Upper lobe of left lung (tissue), 4 donors: Measurements from ENCODE around the gene BABAM2.

Experiments
- EP300 ChIP-seq, 4 donors: sonication (generic); formaldehyde crosslinking; IDR thresholded peaks; one replicate each; pipeline ENCODE4 v1.5.1; 2017; ENCODE audit warnings: antibody characterized with exemption in 4 of 4, control low read depth in 2 of 4
- TF ChIP-seq, protein P1 (sequence below), 6 experiments: fragments of 450-650 bp in 4 of 6; fragments of 200-600 bp in 2 of 6; sonication (generic) in 2 of 6; IDR thresholded peaks; one replicate each; pipeline ENCODE4 v1.5.1; 2016 to 2019; ENCODE audit warnings: antibody characterized with exemption in 6 of 6

DNA sequence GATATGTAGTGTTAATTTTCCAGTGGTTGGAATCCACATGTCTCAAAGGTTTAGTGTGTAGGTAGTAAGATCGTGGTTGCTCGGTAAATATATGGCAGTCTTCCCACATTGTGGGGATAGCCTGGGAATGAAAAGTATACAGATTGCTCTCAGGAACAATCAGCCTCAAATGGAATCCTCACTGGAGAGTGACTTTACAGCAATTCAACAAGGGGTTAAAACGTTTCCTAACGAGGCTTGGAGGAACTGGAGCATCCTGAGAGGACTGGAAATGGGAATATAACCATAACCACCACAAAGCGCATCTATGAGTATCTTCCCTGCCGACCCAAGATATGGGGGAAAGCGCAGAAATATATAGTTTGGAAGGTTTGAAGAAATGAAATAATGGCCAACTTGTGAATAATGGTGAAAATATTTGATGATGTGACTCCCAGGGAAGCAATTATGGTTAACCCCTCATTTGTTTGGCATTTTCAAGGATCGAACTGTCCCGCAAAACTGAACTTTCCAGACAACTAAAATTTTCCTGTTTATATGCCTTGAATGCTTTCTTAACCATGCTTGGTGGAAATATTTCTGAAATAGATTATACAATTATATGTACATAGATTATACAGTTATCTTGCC is 401.4 kb downstream of the BABAM2 start:
- TF ChIP-seq, protein P1, sequence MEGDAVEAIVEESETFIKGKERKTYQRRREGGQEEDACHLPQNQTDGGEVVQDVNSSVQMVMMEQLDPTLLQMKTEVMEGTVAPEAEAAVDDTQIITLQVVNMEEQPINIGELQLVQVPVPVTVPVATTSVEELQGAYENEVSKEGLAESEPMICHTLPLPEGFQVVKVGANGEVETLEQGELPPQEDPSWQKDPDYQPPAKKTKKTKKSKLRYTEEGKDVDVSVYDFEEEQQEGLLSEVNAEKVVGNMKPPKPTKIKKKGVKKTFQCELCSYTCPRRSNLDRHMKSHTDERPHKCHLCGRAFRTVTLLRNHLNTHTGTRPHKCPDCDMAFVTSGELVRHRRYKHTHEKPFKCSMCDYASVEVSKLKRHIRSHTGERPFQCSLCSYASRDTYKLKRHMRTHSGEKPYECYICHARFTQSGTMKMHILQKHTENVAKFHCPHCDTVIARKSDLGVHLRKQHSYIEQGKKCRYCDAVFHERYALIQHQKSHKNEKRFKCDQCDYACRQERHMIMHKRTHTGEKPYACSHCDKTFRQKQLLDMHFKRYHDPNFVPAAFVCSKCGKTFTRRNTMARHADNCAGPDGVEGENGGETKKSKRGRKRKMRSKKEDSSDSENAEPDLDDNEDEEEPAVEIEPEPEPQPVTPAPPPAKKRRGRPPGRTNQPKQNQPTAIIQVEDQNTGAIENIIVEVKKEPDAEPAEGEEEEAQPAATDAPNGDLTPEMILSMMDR (IDR thresholded peaks at IDR 0.05) = no peak
- no peak for TF ChIP-seq EP300 (IDR thresholded peaks at IDR 0.05)
